ENCODE results near the gene UBE2E2.

- no peak for TF ChIP-seq POLR2A (IDR thresholded peaks at IDR 0.05)
- no peak for TF ChIP-seq CTCF (IDR thresholded peaks at IDR 0.05)
- TF ChIP-seq EP300 (IDR thresholded peaks at IDR 0.05) = no peak
Measured at GRCh38 chr3:23164746-23165145, 38.4 kb upstream of the UBE2E2 start.

Measured in ovary (tissue), 3 donors.